GM19324 (cell line): ENCODE measurements around the gene WASL.
"Not testable (repeated sequence)": the region's sequence is repeated elsewhere in the genome, so short reads cannot be mapped to it uniquely, and the experiment has no call there.

Experiments
- ATAC-seq: cut with Tn5 transposase; IDR thresholded peaks from one replicate; pipeline ENCODE4 v1.9.1; 2021; ENCODE audit warnings: mild to moderate bottlenecking, moderate library complexity; ENCODE audit not compliant: unreplicated experiment, low FRiP score

Gene WASL

GRCh38 chr7:123637878-123638277, 110.9 kb downstream of the WASL start:
- no peak for ATAC-seq

- ATAC-seq = no peak
These were observed 111.6 kb downstream of the WASL start for GRCh38 chr7:123637203-123637602.

GRCh38 chr7:123635551-123636359, 113.0 kb downstream of the WASL start:
- ATAC-seq = no peak

GRCh38 chr7:123634011-123634573, 114.7 kb downstream of the WASL start:
- not testable (repeated sequence) for ATAC-seq

GRCh38 chr7:123633553-123633952, 115.2 kb downstream of the WASL start:
- ATAC-seq = no peak

- ATAC-seq = no peak
These were observed 116.0 kb downstream of the WASL start for GRCh38 chr7:123632808-123633207.
